Measurements from ENCODE around the gene ELMO1. TPM values are rescaled to one million over a fixed set of nuclear protein-coding genes. Genes with fewer than 3 reads are reported as not detected.

ELMO1 gene
- total RNA-seq, 1 donor from 2014 or later = 33.7 TPM

DNA sequence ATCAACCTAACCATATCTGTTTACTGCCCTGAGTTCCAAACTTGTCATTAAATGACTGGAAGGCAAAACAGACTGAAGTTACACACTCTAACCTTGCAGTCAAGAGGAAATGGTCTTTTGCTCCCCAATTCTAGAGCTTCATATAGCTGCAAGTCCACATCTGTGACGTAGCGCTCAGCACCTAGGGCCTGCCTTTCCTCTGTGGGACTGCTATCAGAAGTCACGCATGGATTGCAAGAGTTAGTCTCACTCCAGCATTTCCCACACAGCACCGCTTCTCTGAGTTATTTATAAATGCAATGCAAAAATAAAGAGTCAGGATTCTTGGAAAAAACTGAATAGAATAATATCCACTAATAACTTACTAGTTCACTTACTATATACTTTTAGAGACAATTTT is 96.9 kb downstream of the ELMO1 start:
- no peak for DNase-seq (ENCODE audit: low read depth, low spot score)

DNA sequence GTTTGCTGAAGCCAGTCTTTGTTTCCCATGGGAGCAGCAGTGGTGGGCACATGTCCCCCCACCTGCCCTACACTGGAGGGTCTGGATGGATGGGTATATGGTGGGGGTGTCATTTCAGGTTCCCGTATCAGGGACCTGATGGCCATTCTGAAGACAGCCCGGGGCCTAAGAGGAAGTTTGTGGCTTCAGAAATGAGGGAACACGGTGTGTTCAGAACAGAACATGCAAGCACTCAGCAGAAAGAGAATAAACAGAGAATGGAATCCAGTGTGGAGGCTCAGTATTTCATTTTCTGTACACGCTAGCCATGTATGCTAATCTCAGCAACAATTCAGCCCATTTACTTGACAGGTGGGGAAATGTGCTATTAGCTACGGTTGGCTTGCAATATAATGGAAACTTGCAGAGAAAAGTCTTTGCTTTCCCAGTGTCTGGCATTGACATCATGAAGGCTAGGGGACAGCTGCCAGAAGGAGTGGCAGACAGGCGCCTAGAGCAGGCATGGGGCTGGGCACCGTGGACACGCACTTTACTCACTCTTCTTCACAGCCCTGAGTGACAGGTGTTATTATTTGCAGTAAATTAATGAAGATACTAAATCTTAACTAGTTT is 98.6 kb downstream of the ELMO1 start:
- no peak for DNase-seq (ENCODE audit: low read depth, low spot score)

DNA sequence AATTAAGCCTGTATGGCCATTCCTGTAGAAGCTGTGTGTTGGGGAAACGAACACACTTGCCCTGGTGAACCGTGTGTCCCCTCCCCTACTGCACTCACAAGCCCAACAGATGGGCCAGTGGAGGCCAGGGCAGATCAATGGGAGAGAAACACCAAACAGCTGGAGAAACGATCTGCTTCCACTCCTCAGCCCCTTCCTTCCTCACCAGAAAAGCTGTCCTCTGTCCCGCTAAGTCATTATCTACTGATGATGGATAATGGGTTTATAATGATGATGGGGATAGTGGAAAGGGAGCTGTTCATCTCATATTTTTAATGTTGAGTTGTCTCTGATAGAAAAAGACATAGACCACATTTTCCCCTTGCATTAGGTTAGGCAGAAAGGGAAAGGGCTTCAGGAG is 99.7 kb downstream of the ELMO1 start:
- no peak for DNase-seq (ENCODE audit: low read depth, low spot score)

DNA sequence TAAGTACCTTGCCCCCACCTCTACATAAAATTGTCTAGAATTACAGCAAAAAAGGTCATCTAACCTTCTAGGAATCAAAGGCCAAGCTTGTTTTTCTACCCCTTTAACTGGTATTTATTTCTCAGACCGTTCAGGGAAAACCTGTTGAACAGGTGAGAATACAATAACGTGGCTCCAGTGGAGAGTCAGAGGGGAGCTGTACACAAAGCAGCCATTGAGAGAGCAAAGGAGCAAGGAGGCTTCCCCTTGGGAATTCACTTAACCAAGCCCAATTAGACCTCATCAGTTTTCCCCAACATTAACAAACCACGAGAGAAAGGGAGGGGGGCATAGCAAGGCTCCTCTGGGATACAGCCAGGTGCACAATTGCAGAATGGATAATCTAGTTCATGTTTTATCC is 101.9 kb downstream of the ELMO1 start:
- DNase-seq (ENCODE audit: low read depth, low spot score) = no peak

DNA sequence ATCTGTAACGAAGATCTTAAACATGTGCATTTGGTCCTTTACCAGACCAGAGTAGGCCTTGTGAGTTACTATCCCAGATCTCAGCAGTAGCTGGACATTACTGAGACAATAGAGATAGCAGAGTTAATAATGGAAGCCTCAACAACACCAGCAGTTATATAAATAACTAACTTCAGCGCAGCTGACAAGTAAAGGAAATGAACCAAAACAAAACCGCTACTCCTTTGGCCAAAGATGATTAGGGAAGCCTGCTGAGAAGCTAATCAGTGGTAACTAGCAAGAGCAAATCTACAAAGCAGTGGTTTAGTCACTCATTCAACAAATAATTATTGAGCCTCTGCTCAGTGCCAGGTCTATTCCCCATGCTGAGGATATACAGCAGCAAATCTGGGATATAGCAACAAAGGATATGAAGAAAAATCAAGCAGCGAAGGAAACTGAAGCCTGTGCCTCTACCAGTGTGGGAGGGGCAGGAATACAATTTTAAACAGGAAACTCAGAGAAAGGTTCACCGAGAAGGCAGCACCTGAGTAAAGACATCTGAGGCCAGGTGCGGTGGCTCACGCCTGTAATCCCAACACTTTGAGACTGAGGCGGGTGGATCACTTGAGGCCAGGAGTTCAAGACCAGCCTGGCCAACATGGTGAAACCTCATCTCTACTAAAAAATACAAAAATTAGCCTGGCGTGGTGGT is 103.6 kb downstream of the ELMO1 start:
- no peak for DNase-seq (ENCODE audit: low read depth, low spot score)

DNA sequence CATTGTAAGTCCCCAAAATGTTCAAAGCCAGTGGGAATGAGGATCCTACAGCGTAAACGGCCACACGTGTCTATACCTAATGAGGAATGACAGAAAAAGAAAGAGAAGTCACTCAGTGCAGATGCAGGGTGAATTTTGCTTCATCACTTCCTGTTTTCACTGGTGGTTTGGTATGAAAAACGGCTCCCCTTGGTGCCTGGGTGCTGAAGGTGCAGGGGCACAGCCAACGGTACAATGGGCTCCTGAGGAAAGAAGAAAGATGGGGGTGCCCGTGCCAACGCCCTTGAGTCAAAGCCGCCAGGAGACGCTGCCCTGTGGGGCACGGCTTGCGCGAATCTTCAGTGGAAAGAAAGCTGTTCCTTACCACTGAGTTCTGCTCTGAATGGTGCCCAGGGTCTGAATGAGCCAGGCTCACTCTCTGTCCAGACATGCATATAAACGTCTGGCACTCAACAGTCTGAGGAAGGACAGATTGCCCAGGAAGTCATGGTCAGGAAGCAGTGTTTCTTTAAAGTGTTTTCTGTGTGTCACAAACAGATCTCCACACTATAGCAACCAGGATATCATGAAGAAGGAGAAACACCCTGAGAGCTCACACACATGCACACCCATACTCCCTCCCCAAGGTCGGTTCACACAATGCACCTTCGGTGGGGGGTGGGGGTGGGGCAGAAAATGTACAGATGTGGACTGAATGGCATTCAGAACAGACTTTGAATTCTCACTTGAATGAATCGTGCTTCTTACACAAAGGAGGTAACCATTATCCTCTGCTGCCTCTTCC is 105.8 kb downstream of the ELMO1 start:
- no peak for DNase-seq (ENCODE audit: low read depth, low spot score)

DNA sequence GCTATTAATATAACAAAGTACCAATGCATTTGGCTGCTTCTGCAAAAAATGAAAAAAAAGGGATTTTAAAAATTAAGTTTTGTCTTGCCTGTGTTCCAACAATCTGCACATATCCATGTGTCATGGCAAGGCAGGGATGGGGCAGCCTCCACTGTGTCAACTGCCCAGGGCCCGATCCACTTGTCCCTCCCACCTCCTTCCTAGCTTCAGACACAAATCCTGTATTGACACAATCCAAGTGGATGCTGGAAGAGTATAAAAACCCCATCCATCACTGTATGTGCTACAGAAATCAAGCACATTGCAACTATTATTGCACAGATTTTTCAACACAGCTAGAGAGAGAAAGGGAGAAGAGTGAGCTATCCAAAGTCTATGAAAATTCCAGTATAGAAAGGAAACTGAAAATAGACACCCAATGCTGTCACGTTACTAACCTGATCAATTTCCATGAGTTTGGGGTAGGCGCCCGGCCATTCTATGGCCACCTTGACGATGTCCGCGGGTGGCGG is 106.4 kb downstream of the ELMO1 start:
- DNase-seq (ENCODE audit: low read depth, low spot score) = no peak

DNA sequence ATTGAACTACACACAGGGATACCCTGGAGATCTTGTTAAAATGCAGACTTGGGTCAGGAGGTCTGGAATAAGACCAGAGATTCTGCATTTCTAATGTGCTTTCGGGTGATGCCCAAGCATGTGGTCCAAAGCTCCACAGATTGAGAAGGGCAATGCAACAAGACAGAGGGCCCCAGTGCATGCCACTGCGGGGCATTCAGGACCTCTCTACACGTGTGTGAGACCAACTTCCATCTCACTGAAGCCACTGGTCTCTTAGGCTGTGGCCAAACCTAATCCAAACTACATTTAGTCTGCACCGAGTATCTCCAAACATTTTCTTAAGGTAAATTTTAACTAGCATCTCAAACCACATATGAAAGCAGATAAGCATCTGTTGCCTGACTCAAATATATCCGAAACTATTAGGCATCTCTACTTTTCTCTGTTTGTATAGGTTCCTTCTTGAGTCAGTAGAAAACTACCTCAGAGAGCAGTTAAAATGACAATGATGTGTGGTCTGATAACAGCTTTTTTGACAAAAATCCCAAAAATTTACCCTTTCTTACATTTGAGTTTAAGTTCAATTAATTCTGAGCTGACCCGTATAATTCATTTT is 107.5 kb downstream of the ELMO1 start:
- DNase-seq (ENCODE audit: low read depth, low spot score) = no peak

DNA sequence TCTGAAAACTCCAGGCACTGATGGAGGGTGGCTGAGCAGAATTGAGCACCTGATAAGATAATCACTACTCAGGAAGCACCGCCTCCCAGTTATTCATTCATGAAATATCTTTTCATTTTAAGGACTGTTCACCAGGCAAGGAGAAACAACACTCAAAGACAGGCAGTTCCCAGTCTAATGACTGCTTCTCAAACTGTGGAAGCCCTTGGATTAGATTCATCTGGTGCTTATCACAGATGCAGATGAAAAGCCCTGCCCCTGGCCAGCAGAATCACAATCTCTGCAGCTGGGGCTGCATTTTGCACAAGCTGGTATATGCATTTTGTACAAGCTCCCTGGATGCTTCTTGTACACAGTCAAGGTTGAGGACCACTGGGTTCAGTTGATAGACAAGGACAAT is 109.7 kb downstream of the ELMO1 start:
- DNase-seq (ENCODE audit: low read depth, low spot score) = no peak

DNA sequence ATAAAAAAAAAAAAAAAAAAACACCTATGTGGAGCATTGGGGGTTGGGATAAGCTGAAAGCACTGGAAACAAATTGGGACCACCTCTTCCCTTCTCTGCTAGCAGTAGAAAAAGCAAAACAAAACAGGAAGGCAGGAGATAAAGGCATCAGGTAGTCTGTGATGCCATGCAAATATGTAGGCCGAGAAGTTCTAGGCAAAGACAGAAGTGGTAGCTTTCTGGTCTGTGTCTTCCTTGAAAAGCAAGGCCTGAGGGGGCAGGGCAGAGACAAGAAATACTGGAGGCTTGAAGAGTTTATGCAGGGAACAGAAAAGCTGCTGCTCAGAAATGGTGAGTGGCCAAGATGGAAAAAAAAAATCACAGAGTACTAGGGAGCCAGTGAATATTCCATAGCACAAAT is 111.1 kb downstream of the ELMO1 start:
- no peak for DNase-seq (ENCODE audit: low read depth, low spot score)

DNA sequence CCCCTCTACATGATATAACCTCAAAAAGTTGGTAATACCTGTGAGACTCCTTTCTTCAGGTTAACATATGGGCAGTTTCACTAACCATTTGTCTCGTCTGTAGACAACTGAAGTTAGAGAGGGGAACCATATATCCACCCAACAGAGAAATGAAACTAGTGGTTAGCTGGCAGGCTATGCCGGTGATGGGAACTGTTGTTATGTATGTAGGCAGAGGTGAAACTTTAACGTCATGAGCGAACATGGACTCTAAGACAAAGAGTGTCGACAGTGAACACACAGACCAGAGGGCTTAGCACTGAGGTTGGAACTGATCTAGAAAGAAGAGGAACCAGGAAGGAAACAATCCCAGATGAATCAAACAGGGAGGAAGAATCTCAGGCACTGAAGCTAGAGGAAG is 112.4 kb downstream of the ELMO1 start:
- no peak for DNase-seq (ENCODE audit: low read depth, low spot score)

DNA sequence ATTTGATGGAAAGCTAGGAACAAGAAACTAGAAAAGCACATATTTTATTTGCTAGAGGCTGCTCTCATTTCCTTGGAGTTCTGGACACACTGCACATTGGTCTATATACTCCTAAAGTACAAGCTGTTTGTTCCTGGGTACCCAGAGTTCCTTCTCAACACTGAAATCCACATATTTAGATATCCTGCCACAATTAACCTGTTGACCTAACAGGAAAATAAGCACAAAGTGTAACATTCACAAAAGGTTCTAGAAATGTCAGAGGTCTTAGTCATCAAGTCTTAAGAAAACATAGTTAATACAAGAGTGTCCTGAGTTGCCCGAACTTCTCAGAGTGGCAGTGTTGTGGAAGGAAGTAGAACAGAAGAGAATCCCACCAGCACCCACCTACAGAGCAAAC is 115.6 kb downstream of the ELMO1 start:
- DNase-seq (ENCODE audit: low read depth, low spot score) = peak; percentile 22

DNA sequence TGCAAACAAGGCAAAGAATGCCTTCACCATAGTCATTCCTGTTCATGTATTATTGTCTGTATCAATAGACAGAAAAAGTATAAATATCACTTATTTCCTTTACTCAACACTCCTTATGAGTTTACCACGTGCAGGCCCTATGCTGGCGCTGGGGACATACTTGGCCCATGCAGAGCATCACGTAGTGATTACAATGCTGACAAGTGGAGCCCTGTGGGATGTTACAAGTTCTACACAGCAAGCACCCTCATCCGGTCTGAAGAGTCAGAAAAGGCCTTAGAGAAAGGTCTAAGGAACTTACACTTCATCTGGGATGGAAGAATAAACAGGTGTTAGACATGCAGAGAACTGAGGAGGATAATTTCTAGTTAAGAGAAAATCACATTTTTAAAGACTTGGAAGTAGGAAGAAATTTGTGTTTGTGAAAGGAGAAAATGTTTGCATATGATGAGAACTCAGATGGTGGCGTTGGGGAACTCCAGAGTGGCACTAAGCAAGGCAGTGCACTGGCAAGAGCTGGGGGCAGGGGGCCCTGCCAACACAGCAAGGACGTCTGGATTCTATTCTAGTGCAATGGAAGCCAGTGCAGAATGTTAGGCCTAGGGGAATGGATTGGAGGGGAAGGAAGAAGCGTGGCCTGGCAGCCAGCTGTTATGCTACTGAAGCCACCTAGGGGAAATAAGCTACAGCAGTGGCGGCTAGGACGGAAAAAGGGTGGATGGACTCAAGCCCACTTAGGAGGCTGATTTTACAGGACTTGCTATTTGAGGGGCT is 116.2 kb downstream of the ELMO1 start:
- no peak for DNase-seq (ENCODE audit: low read depth, low spot score)

DNA sequence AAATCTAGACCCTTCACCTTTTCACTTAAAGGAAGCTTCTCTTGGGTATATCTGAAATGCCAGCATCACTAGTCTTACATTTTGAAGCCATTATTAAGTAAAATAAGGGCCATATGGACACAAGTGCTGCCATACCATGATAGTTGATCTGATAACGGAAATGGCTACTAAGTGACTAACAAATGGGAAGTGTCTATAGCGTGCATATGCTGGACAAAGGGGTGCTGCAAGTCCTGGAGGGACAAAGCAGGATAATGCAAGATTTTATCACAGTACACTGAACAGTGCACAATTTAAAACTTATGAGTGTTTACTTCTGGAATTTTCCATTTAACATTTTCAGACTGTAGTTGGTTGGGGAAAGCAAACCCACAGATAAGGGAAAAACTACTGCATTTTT is 117.9 kb downstream of the ELMO1 start:
- DNase-seq (ENCODE audit: low read depth, low spot score) = no peak

DNA sequence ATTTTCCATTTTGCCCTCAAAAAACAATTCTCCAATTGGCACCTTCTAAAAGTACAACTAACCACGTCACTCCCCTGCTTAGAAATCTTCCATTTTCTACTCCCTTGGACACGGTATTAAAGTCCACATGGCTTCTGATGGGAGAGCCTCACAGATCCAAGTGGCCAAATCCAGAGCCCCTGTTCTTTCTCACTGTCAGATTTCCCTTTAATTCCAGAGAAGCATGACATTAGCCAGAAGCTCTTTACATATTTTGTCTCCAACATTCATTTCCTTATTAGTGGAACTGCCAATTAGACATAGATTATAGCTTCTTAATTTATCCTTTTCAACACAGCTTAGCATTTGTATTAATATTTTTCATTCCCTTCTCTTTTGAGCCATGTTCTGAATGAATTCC is 118.7 kb downstream of the ELMO1 start:
- no peak for DNase-seq (ENCODE audit: low read depth, low spot score)

DNA sequence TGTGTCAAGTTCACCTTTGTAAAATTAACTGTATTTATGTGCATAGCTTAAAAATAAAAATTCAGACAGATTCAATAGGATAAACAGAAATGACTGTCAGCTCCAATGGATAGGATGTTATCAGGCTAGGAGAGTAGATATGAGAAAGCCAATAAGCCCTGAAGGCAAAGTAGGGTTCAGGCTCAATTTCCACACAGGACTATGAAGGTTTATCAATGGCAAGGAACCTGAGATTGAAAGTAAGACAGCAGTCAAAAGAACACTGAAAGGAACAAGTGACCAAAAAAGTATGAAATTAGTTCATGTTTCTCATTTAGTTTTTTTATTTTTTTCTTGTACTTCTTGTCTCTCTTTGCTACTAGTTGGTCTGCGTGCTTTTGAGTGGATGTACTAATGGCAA is 121.4 kb downstream of the ELMO1 start:
- DNase-seq (ENCODE audit: low read depth, low spot score) = no peak

DNA sequence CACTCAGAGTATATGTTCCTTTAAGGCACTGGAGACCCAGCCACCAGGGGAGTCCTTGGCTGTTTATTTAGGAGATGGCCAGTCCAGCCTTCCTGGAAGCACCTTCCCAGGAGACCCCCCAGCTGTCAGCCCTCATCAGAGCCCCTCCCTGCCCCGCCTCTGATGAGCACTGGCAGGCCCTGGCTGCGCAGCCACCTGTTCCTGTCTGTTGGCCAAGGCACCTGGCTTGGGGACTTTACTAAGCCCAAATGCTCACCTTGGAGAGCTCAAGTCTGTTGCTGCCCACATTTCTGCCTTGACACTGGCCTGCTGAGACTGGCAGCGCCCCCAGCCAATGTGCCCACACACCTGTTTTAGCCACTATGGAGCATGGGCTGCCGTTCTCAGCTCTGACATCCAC is 124.7 kb downstream of the ELMO1 start:
- DNase-seq (ENCODE audit: low read depth, low spot score) = no peak

DNA sequence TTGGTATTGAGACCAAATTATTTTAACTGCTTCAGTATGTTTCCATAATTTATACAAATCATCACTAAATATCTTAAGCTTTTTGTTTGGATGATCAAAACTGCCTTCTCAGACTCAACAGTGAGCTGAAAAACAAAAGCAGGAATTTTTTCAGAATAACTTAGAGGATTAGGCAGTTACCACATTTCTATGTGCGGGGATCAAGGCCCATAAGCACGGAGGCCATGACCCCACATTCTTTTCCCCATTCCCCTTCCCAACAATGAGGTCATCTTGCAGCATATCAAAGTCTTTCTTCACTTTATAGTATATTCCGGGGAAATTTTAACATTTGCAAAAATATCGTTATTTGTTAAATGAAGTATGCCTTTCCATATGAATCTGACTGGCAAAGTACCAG is 125.8 kb downstream of the ELMO1 start:
- no peak for DNase-seq (ENCODE audit: low read depth, low spot score)

DNA sequence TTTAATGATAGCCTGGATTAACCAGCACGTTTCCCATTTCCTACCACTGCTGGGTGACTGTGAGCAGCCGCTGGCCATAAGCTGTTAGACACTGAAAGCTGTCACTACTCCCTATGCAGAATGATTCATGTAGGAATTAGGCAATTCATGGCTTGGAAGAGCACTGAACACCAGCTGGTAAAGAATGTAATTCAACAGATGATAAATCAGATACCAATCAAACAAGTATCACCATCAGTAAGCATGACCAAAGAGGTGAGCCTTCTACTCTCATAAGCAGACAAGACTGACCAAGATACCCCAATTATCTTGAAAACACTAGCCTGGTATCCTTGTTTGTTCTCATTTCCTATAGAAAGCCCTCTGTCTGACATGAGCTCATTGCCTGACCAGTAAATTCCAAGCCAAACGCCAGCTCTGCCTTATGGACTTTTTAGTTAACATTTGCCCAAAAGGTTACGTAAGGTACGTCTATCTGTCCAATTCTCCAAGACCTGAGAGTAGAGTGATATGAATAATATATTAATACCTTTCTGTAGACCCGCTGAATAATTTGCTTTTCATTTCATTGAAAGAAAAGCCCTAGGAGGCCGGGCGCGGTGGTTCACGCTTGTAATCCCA is 127.7 kb downstream of the ELMO1 start:
- no peak for DNase-seq (ENCODE audit: low read depth, low spot score)

DNA sequence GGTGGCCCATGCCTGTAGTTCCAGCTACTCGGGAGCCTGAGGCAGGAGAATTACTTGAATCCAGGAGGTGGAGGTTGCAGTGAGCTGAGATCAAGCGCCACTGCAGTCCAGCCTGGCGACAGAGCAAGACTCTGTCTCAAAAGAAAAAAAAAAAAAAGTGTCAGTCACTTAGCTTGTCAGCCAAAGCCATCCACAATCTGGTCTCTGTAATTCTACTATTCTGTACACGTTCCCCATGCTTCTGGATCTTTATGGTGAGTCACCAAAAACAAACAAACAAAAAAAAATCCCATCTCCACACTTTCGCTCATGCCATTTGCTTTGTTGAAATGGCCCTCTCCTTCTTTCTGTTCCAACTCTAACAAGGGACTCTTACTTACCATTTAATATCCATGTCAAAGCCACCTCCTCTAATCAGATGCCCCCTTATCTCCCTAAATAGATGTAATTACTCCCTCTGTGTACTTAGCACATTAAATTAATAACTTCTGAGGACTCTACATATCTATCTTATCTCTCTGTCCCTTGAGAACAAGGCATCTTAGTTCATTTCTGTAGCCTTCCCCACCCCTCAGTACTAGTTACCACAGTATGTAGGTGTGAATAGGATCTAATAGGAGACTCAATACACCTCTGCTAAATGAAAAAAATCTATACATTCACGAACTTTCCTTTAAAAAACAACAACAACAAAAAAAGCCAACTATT is 128.4 kb downstream of the ELMO1 start:
- no peak for DNase-seq (ENCODE audit: low read depth, low spot score)

All from pulmonary artery endothelial cell (primary cell).